ENCODE data around the gene HS3ST3B1.

The HS3ST3B1 gene

DNA sequence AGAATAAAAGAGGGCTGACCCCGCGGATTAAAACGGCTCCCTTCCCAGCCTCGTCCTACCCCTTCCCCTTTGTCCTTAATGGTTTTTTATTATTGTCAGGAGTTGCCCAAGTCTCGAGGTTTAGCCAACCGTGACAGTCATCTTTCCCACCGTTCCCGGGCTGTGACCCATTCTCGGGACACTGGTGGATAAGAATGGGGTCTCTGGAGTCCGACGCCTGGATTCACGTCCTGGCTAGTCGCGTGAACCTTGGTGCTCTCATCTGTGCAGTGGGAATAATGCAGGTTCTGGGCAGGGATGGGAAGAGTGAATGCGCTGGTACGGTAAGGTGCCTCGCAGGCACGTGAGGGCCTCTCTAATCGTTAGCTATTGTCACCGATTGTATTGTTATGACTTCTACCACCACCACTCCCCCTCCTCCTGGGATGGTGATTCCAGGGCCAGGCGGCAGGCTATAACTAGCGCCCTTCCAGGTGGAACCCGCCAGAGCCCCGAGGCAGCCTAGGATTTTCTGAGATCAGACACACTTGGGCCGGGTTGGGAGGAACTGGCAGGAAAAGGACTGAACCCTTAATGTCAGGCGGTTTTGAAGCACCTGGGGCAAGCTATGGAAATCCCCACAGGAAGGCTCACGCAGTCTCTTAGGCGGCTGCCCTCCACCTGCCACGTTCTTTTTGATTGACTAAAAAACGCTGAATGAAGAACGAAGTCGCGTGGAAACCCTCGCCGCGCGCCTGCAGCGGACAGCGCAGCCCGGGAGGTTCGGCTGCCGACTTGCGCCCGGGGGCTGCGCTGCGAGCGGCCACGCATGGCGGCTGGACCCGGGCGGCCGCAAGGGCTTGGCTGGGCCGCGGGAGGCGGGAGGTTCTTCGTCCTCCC, 2.7 kb downstream of the HS3ST3B1 start:
- DNase-seq: no peak

GRCh38 chr17:14304222-14304772, 3.4 kb downstream of the HS3ST3B1 start:
- no peak for DNase-seq

- peak; percentile 43 for DNase-seq
These were observed 4.1 kb downstream of the HS3ST3B1 start for GRCh38 chr17:14304773-14305517.

- no peak for DNase-seq
These were observed 5.1 kb downstream of the HS3ST3B1 start for GRCh38 chr17:14305785-14306496.

DNA sequence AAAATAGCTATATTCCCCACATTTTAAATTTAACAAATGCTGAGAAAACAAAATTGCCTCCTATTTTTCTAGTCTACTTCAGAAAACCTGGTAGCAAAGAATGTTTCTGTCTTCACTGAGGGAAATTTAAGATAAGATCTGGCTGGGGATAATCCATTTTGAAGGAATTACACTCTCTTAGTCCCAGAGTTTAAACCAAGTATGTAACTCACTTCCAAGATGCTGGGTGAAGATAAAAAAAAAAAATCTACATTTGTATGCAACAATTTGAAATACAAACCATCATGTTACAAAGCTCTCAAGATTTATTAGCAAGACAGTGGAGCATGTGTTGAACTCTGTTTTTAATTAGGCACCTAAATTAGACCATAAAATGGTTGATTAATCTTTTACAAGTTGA, 5.7 kb downstream of the HS3ST3B1 start:
- no peak for DNase-seq

DNA sequence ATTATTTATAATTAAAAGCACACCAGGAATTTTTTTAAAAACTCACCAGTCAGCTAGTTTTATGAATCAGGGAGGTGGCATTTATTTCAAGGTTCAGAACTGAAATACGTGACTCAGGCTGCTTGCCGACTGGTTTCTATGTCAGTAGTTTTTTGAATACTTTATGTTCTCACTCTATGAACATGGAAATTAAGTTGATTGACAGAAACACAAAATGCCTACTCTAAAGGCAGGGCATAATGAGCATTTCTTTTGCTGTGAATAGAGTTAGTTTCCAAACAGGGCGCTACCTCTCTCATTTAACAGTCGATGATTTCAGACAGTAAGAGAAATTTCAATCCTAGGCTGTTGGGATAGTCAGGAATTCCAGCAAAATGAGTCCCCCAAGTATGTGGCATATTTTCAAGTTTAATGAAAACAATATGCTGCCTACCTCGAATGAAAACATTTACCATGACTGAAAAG, 6.7 kb downstream of the HS3ST3B1 start:
- peak; percentile 89 for DNase-seq

- DNase-seq: no peak
These were observed 7.7 kb downstream of the HS3ST3B1 start for GRCh38 chr17:14308636-14308964.

DNA sequence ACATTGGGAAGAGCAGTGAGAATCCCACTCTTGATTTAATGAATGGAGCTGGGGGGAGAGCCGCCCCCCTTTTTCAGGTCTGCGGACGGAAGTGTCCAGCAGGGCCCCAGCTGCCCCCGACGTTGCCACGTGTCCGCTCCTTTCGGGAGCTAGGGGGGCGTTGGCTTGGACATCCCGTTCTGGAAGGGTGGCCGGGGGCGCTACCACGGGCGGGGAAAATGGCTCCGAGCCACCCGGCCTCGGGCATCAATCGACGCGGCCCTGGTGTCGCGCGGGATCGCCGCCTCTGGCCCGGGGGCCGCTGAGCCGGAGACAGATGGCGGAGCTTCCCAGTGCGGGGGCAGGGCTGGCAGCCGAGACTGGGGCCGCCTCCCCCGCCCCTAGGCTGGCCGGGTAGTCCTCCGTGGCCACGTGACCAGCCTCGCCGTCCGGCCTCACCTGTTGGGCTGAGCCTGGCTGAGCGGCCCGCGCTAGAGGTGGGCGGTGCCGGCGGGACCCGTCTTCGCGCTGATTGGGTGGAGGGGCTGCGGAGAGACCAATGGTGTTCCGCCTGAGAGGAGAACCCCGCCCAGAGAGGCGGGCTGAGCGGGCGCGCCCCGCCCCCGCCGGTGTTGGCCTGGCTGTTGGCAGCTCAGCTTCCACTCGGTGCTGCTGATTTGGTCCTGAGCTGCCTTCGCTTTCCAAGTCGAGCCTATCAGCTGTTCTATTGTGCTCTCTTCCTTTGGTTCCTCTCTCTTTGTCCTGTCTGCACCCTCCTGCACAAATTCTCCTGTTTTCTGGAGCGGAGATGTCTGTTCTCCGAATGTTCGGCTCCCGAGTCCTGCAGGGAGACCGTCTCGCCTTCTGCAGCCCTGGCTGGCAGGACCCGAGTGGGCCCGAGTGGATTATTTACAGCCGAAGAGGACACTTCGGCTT, 8.3 kb downstream of the HS3ST3B1 start:
- peak; percentile 92 for DNase-seq

GRCh38 chr17:14310101-14310500, 9.2 kb downstream of the HS3ST3B1 start:
- no peak for DNase-seq

DNA sequence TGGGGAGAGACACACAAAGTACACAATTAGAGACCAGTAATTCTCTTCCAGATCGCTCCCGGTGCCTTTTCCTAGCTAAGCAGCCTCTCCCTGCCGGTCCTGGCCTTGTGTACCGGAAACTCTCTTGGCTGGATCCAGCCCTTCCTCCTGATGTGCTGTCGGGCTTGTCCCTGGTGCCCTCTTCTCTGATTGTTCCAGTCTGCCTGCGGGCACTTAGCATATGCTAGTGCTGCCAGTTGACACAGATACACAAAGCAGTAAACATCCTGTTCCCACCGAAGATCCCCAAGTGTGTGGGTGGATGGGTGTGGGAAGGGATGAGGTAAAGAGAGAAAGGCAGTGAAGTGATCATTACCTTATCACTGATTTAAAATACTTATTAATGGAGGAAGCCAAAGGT, 9.7 kb downstream of the HS3ST3B1 start:
- DNase-seq: no peak

GRCh38 chr17:14311186-14311705, 10.4 kb downstream of the HS3ST3B1 start:
- DNase-seq: no peak

DNA sequence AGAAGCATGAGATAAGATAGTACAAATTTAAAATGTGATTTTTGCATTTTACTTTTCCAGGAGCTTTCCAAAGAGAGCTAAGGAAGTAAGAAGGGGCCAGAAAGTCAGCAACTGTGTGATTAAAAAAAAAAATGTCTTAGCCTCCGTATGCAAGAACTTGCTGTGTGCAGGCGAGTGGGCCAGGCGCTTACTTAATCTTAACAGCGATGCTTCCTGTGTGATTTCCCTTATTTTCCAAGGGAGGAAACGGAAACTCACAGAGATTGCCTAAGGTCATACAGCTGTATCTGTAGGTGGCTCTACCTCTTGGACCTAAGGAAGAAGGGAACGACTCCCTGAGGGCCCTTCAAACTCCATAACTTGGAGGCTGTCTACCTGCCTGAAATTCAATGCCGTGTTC, 11.1 kb downstream of the HS3ST3B1 start:
- DNase-seq: no peak

DNA sequence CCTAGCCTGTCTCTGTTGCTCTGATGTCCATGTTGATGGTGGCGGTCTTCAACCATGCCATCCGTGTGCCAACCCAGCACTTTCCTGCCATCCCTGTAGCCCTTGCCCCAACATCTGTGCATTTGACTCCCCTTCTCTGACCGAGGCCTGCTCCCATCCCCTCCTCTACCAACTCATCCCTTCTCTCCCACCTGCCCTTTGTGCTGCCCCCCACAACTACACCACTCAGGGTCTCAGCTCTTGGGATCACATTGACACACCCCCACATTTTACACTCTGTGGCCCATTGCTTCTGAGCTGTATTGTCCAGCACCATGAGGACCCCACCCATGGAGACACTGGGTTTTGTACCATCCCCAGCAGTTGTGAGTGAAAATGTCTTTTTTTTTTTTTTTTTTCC, 11.6 kb downstream of the HS3ST3B1 start:
- no peak for DNase-seq

DNA sequence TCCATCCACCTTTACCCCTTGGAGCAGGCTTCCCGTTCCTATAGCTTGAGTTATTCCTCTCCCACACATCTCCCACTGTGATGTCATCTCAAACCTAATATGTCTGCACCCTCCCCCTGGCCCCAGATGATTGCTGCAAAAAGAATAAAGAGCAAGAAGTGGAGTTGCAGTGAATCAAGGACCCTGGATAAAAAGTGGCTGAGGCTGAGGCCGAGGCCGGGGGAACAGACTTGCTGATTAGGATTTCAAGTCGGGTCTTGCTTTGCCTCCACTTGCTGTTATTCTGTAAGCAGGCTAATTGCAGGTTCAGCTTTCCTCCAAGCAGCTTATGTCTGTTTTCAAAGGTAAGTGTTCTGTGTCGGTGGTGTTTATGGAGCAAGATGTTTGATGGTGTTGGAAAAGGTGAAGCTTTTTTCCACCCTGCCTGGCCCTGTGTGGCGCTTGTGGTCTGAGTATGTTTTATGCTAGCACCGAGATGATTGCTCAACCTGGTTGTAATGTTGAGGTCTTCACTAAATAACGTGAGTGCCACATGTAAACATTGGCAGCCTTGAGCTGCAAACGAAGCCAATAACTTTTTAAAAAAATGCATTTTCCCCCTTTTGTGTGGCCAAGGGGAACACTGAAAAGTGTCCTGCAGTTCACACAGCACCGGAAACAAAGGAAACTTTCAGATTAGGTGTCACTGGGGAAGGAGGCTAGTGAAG, 15.4 kb downstream of the HS3ST3B1 start:
- DNase-seq: no peak

DNA sequence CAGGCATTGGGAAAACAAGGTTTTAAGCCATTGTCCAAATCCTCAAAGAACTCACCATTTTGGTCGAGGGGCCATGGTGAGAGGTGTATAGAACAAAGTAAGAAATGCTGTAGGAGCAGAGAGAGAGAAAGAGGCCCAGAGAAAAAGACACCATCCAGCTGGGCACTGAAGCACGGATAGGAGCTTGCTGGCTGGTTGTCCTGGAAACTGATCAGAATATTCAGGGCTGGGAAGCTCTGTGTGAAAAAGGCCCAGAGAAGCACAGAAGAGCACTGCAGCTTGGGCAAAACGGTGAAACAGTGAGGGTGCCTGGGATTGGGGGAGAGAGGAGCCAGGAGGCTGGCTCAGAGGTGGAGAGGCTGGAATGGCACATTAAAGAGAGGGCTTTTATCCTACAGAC, 16.5 kb downstream of the HS3ST3B1 start:
- no peak for DNase-seq

GRCh38 chr17:14318109-14318917, 17.4 kb downstream of the HS3ST3B1 start:
- peak; percentile 46 for DNase-seq

DNA sequence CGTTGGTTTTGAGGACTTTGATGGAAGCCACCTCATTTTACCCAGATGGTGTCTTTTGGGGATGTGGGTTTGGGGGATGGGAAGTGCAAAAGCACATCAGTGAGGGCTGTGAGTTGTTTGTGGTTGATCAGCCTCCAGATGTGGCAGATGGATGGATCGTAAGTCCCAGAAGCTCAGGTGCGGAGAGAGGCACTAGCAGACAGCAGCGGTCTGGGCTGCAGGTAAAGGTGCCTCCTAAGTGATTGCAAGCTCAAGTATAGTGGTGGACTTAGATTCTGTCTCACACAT, 18.0 kb downstream of the HS3ST3B1 start:
- no peak for DNase-seq

DNA sequence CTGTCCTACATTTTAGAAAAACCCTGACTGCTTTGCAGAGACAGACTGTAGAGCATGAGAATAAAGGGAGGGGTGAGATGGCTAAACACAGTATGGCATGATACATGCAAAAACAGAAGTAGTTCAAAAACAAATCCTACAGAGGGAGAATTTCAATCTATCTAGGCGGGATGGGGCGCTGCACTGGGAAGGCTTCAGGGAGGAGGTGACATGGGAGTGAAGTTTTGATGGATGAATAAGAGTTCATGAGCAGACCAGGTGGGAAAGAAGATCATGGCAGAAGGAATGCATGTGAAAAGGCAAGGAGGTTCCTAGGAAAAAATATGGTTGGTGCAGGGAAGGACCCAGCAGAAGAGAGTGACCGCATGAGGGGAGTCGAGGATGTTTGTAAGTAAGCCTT, 19.2 kb downstream of the HS3ST3B1 start:
- no peak for DNase-seq

GRCh38 chr17:14320734-14321475, 20.0 kb downstream of the HS3ST3B1 start:
- DNase-seq: no peak
